Motor neuron (in vitro differentiated cells): ENCODE measurements around the gene ABHD16A. TPM values are rescaled to one million over a fixed set of nuclear protein-coding genes. Genes with fewer than 3 reads are reported as not detected.
A peak's percentile ranks its signal among the peaks of the same experiment; 100 is the strongest.

Source experiments
- ATAC-seq, 8 experiments: fragments of 200-7000 bp; cut with Tn5 transposase; replicated peaks in 6 of 8; 2 replicates each; pipeline ENCODE4 v1.8.0; 2021; ENCODE audit warnings: mild to moderate bottlenecking in 8 of 8, moderate library complexity in 8 of 8
- H3K27ac ChIP-seq, 2 donors: fragments of 250-450 bp; sonication (Bioruptor Pico); 2 replicates each; pipeline ENCODE4 v1.9.0; 2021; ENCODE audit warnings: antibody characterized with exemption in 2 of 2, mild to moderate bottlenecking in 2 of 2, moderate library complexity in 1 of 2
- H3K4me1 ChIP-seq, 2 donors: fragments of 250-450 bp; sonication (Bioruptor Pico); replicated peaks in 1 of 2; 2 replicates each; pipeline ENCODE4 v1.6.1; 2021; ENCODE audit warnings: antibody characterized with exemption in 2 of 2, mild to moderate bottlenecking in 2 of 2, moderate library complexity in 1 of 2
- H3K4me3 ChIP-seq, 5 donors: fragments of 250-450 bp; sonication (Bioruptor Pico); 2 replicates each; pipeline ENCODE4 v1.9.0; 2021; ENCODE audit warnings: antibody characterized with exemption in 5 of 5, mild to moderate bottlenecking in 5 of 5, moderate library complexity in 4 of 5
- WGBS, 10 experiments: fragments of 450-650 bp; shearing (Covaris generic); methylation state at CpG; one replicate each; pipeline ENCODE4 v1.0.0; 2022; 5-methylcytosine and 5-hydroxymethylcytosine counted together
- in situ Hi-C, 9 experiments: fragments of 400-800 bp; cut with MboI; loops; one replicate each; pipeline ENCODE4 v1.15.0; 2021; ENCODE audit warnings: low sequenced_read_pairs in 9 of 9, low pct_unique_long_range_greater_than_20kb in 2 of 9; ENCODE audit not compliant: unreplicated experiment in 9 of 9
- total RNA-seq, 8 experiments: library from RNA; unstranded; fragments of 300-600 nt; gene quantifications; 2 replicates each; pipeline versions ENCODE4 v1.2.3 to v1.2.4, GENCODE V29; 2022

Gene ABHD16A
- total RNA-seq, 8 experiments from 2014 or later = 43.8 to 69.0 (median 52.5) TPM

- in situ Hi-C loops = loop anchor here in 1 of 9 experiments (25.0 kb wide), 1 partner anchor 177 kb away; the partner anchor contains the start of gene HSPA1B
- WGBS, 10 experiments = 0 to 53% (median 27%) methylated on average over 1 to 9 of the region's 13 CpGs; no CpG with 5 or more reads in 3 of the 10 experiments
These were observed 43.3 kb downstream of the ABHD16A start for GRCh38 chr6:31659649-31660380.

DNA sequence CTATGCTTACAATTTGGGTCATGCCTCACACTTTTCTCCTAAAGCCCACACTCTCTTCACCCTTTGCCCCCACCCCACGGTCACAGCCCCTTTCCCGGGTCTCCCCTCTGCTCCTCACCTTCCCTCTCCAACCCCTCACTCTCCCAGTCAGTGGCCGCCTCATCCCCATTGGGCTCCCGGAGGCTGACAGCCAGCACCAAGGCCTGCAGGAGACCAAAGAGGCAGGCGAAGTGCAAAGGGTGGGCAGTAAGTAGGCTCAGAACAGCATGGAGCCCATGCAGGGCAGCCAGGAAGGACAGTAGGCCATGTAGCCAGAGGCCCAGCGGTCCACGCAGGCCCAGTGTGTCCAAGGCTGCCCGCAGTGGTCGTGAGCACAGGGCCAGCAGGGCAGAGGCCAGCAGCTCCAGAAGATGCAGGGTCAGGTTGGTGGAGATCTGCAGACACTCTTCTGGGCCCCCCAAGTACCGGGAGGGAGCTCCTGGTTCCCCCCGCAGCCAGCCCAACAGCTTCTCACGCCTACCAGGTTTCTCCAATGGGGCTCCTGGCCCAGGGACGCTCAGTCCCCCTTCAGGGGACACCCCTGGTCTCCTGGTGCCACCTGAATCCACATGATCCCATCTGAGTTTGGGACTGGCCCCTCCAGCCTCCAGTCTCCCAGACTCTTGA lies 44.0 kb downstream of the ABHD16A start:
- WGBS, 10 experiments = 90 to 91% methylated on average over 2 to 6 of the region's 13 CpGs; no CpG with 5 or more reads in 8 of the 10 experiments
- in situ Hi-C loops = loop anchor here in 1 of 9 experiments (25.0 kb wide), 1 partner anchor 178 kb away; the partner anchor contains the start of gene HSPA1B
- Histone ChIP-seq H3K27ac (peak overlapping the region in 1 of 2 donors; percentile 79), H3K4me3 (peak overlapping the region; percentile 48 to 74 (median 57)), H3K4me1 (peaks cover 29 to 31% of the 10 kb centered on the region in 2 donors)
- no peak for ATAC-seq

More at GRCh38 chr6:31659649-31660380, 43.3 kb downstream of the ABHD16A start:
- Histone ChIP-seq H3K27ac (peak overlapping the region; percentile 68 to 79), H3K4me1 (peaks cover 29 to 31% of the 10 kb centered on the region in 2 donors), H3K4me3 (peak overlapping the region; percentile 48 to 74 (median 57))
- peak in 3 of 8 experiments; percentile 9 to 10 (median 10) for ATAC-seq

DNA sequence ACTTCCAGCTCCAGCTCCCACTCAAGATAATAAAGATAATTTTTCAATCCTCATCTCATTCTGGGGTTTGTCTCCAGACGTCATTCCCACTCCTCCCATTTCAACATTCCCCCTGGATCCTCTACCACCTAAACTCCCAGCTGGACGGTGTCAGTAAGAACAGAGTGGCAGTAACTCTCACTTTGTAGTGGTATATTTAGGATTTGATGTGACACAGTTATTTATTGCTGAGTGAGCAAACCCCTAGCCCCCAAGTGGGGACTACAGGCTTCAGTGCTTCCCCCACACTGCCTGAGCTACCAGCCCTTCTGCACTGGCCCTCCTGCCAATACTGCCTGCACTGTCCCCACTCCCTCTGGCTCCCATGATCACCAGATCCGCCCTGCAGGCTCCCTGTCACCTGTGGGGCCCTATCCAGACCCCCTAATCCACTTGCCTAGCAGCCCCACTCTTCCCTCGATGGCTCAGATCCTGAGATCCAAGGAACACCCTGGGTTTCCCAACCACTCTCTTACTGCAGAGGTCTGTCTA lies 44.9 kb downstream of the ABHD16A start:
- ATAC-seq = no peak
- Histone ChIP-seq H3K4me1 (peaks cover 27 to 28% of the 10 kb centered on the region in 2 donors), H3K27ac (no peak overlapping the region), H3K4me3 (peak overlapping the region in 1 of 5 donors; percentile 5)
- in situ Hi-C loops = loop anchor here in 1 of 9 experiments (25.0 kb wide), 1 partner anchor 179 kb away; the partner anchor contains the start of gene HSPA1B
- 40 to 100% (median 83%) methylated on average over 1 to 3 of the region's 4 CpGs; no CpG with 5 or more reads in 1 of the 10 experiments for WGBS, 10 experiments

GRCh38 chr6:31657406-31658157 lies 45.5 kb downstream of the ABHD16A start:
- in situ Hi-C loops = loop anchor here in 1 of 9 experiments (25.0 kb wide), 1 partner anchor 180 kb away; the partner anchor contains the start of gene HSPA1B
- H3K4me3 ChIP-seq = peak overlapping the region in 1 of 5 donors; percentile 5
- 0 to 100% (median 64%) methylated on average over 1 to 5 of the region's 6 CpGs; no CpG with 5 or more reads in 4 of the 10 experiments for WGBS, 10 experiments
- peaks cover 25 to 27% of the 10 kb centered on the region in 2 donors for H3K4me1 ChIP-seq
- H3K27ac ChIP-seq = no peak overlapping the region
- no peak for ATAC-seq

DNA sequence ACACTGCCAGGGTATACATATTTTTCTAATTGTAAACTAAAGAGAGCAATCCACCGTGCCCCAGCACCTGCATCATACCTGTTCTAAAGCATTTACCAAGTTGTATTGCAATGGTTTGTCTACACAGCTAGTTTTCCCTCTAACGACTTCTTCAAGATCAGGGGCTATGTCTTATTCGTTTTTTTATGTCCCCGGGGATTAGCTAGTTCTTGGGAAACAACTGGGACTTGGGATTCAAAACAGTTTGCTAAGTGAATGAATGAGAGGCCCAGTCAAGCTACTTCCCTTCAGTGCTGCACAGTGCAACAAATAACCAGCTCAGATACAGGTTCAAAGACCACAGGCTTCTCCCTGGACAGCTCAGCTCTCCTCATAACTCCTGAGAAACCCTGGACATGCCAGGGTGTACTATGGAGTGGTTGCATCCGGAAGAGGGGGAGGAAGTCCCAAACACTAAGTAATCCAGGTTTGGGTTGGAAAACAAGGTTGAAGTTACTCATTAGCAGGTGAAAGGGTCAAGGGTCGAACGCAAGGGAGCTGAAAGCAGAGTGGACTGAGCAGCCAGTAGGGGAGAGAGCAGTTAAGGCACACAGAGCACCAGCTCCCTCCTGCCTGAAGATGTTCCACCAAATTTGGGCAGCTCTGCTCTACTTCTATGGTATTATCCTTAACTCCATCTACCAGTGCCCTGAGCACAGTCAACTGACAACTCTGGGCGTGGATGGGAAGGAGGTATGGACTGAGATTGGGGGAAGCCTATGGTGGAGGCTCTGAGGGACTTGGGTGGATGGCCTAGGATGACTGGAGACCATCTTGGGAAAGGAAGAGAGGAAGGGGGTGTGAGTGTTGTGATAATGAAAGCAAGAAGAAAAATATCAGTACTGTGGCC lies 47.5 kb downstream of the ABHD16A start, which contains the start of gene APOM:
Gene APOM (plus strand): TSS at position 546 of the 889 bp plus-strand sequence. CDS start 73 bp downstream, at position 619.
- no peak within 1 kb of the TSS for H3K4me3 ChIP-seq
- 64 to 100% (median 80%) methylated on average over 2 to 8 of the region's 8 CpGs; no CpG with 5 or more reads in 2 of the 10 experiments for WGBS, 10 experiments
- ATAC-seq = no peak
- H3K4me1 ChIP-seq = peaks cover 30 to 32% of the 10 kb centered on the region in 2 donors
- in situ Hi-C loops = loop anchor here in 1 of 9 experiments (25.0 kb wide), 1 partner anchor 182 kb away; the partner anchor contains the start of gene HSPA1B
- no peak within 1 kb of the TSS for H3K27ac ChIP-seq

GRCh38 chr6:31654574-31655348 lies 48.4 kb downstream of the ABHD16A start:
- H3K4me1 ChIP-seq = peaks cover 34 to 36% of the 10 kb centered on the region in 2 donors
- no peak for ATAC-seq
- WGBS, 10 experiments = 87 to 100% (median 96%) methylated on average over 2 to 8 of the region's 8 CpGs
- H3K4me3 ChIP-seq = no peak overlapping the region
- no peak overlapping the region for H3K27ac ChIP-seq
- in situ Hi-C loops = loop anchor here in 1 of 9 experiments (25.0 kb wide), 1 partner anchor 183 kb away; the partner anchor contains the start of gene HSPA1B

- peak overlapping the region; percentile 64 to 89 (median 78) for H3K4me3 ChIP-seq
- peak; percentile 49 to 75 (median 60) for ATAC-seq
- peak overlapping the region; percentile 99 for H3K27ac ChIP-seq
- in situ Hi-C loops = loop anchor here in 1 of 9 experiments (25.0 kb wide), 1 partner anchor 184 kb away; the partner anchor contains the start of gene HSPA1B
- H3K4me1 ChIP-seq = peaks cover 18 to 20% of the 10 kb centered on the region in 2 donors
- WGBS, 10 experiments = 2 to 45% (median 16%) methylated on average over 2 to 17 of the region's 37 CpGs
These were observed 50.0 kb downstream of the ABHD16A start for GRCh38 chr6:31652925-31653724.

GRCh38 chr6:31651602-31652191 lies 51.4 kb downstream of the ABHD16A start:
- in situ Hi-C loops = loop anchor here in 1 of 9 experiments (25.0 kb wide), 1 partner anchor 186 kb away; the partner anchor contains the start of gene HSPA1B
- H3K4me3 ChIP-seq = peak overlapping the region; percentile 64 to 89 (median 78)
- peak overlapping the region; percentile 99 for H3K27ac ChIP-seq
- 0 to 20% (median 2%) methylated on average over 1 to 12 of the region's 29 CpGs; no CpG with 5 or more reads in 2 of the 10 experiments for WGBS, 10 experiments
- peaks cover 14 to 19% of the 10 kb centered on the region in 2 donors for H3K4me1 ChIP-seq
- peak; percentile 59 to 83 (median 78) for ATAC-seq

GRCh38 chr6:31645325-31645724 lies 57.8 kb downstream of the ABHD16A start:
- in situ Hi-C loops = no loop called here
- Histone ChIP-seq H3K4me1 (peaks cover under 1 to 4% of the 10 kb centered on the region in 2 donors), H3K4me3 (no peak overlapping the region), H3K27ac (no peak overlapping the region)
- 90 to 100% (median 94%) methylated on average over 2 to 4 of the region's 9 CpGs; no CpG with 5 or more reads in 5 of the 10 experiments for WGBS, 10 experiments
- no peak for ATAC-seq
